ENCODE results near the gene GRM8. TPM values are rescaled to one million over a fixed set of nuclear protein-coding genes. Genes with fewer than 3 reads are reported as not detected.

Gene GRM8
- total and polyA plus RNA-seq, 4 experiments from 2014 or later, result not detected

GRCh38 chr7:126657137-126657536, 595.6 kb downstream of the GRM8 start:
- Histone ChIP-seq H3K9me3 (ENCODE audit: control insufficient read depth in 1 of 2, low read length in 2 of 2) (no peaks in the 10 kb centered on the region), H3K36me3 (ENCODE audit: insufficient read depth, low read length) (no peaks in the 10 kb centered on the region), H3K27ac (ENCODE audit: low read depth, low read length) (no peak overlapping the region), H3K27me3 (ENCODE audit: insufficient read depth, low read length) (no peaks in the 10 kb centered on the region), H3K4me1 (ENCODE audit: insufficient read depth, low read length) (no peaks in the 10 kb centered on the region), H3K4me3 (ENCODE audit: low read length in 2 of 2) (no peak overlapping the region)
- POLR2A ChIA-PET (ENCODE audit: partially characterized antibody), result no interaction called here
- Mint-ChIP-seq H3K4me3 (no peak overlapping the region), H3K4me1 (no peaks in the 10 kb centered on the region), H3K27me3 (peaks cover 0 to 1% of the 10 kb centered on the region in 2 donors), H3K27ac (no peak overlapping the region), H3K36me3 (no peaks in the 10 kb centered on the region), H3K9me3 (peaks cover 0 to 4% (median 0%) of the 10 kb centered on the region in 8 donors)
- CTCF ChIA-PET (ENCODE audit: partially characterized antibody), result interaction anchor here (1.3 kb wide), 1 partner anchor 16 kb away, joined by 3 read pairs; no protein-coding TSS in a partner anchor
- intact Hi-C loops (cut with micrococcal nuclease), result no loop called here
- DNase-seq, result no peak

GRCh38 chr7:126656165-126656564, 596.6 kb downstream of the GRM8 start:
- no peak overlapping the region for H3K4me3 Mint-ChIP-seq
- CTCF ChIA-PET (ENCODE audit: partially characterized antibody), result no interaction called here
- POLR2A ChIA-PET (ENCODE audit: partially characterized antibody), result no interaction called here

GRCh38 chr7:126637538-126637937, 615.2 kb downstream of the GRM8 start:
- Mint-ChIP-seq H3K9me3 (peaks cover 0 to 4% (median 0%) of the 10 kb centered on the region in 8 donors), H3K4me3 (no peak overlapping the region), H3K36me3 (no peaks in the 10 kb centered on the region), H3K27ac (no peak overlapping the region), H3K4me1 (no peaks in the 10 kb centered on the region), H3K27me3 (no peaks in the 10 kb centered on the region)
- intact Hi-C loops (cut with micrococcal nuclease), result no loop called here
- H3K27ac ChIP-seq (ENCODE audit: low read depth, low read length), result no peak overlapping the region
- CTCF ChIA-PET (ENCODE audit: partially characterized antibody), result no interaction called here
- no peaks in the 10 kb centered on the region for H3K36me3 ChIP-seq (ENCODE audit: insufficient read depth, low read length)
- no peaks in the 10 kb centered on the region for H3K27me3 ChIP-seq (ENCODE audit: insufficient read depth, low read length)
- POLR2A ChIA-PET (ENCODE audit: partially characterized antibody), result no interaction called here
- H3K4me3 ChIP-seq (ENCODE audit: low read length in 2 of 2), result no peak overlapping the region
- no peaks in the 10 kb centered on the region for H3K4me1 ChIP-seq (ENCODE audit: insufficient read depth, low read length)
- no peak for DNase-seq
- no peaks in the 10 kb centered on the region for H3K9me3 ChIP-seq (ENCODE audit: control insufficient read depth in 1 of 2, low read length in 2 of 2)

More at GRCh38 chr7:126656165-126656564, 596.6 kb downstream of the GRM8 start:
- no peaks in the 10 kb centered on the region for H3K36me3 ChIP-seq (ENCODE audit: insufficient read depth, low read length)
- no peak for DNase-seq
- no peaks in the 10 kb centered on the region for H3K4me1 Mint-ChIP-seq
- intact Hi-C loops (cut with micrococcal nuclease), result no loop called here
- no peaks in the 10 kb centered on the region for H3K4me1 ChIP-seq (ENCODE audit: insufficient read depth, low read length)
- H3K27me3 Mint-ChIP-seq, result peaks cover 0 to 1% of the 10 kb centered on the region in 2 donors
- peaks cover 0 to 6% (median 0%) of the 10 kb centered on the region in 8 donors for H3K9me3 Mint-ChIP-seq
- no peak overlapping the region for H3K27ac Mint-ChIP-seq
- H3K27me3 ChIP-seq (ENCODE audit: insufficient read depth, low read length), result no peaks in the 10 kb centered on the region
- H3K9me3 ChIP-seq (ENCODE audit: control insufficient read depth in 1 of 2, low read length in 2 of 2), result no peaks in the 10 kb centered on the region
- H3K4me3 ChIP-seq (ENCODE audit: low read length in 2 of 2), result no peak overlapping the region
- no peaks in the 10 kb centered on the region for H3K36me3 Mint-ChIP-seq
- no peak overlapping the region for H3K27ac ChIP-seq (ENCODE audit: low read depth, low read length)

GRCh38 chr7:126635545-126635944, 617.2 kb downstream of the GRM8 start:
- ChIA-PET CTCF (ENCODE audit: partially characterized antibody) (no interaction called here), POLR2A (ENCODE audit: partially characterized antibody) (no interaction called here)
- H3K4me1 Mint-ChIP-seq, result no peaks in the 10 kb centered on the region
- Histone ChIP-seq H3K4me3 (ENCODE audit: low read length in 2 of 2) (no peak overlapping the region), H3K36me3 (ENCODE audit: insufficient read depth, low read length) (no peaks in the 10 kb centered on the region), H3K27ac (ENCODE audit: low read depth, low read length) (no peak overlapping the region), H3K4me1 (ENCODE audit: insufficient read depth, low read length) (no peaks in the 10 kb centered on the region), H3K9me3 (ENCODE audit: control insufficient read depth in 1 of 2, low read length in 2 of 2) (no peaks in the 10 kb centered on the region), H3K27me3 (ENCODE audit: insufficient read depth, low read length) (no peaks in the 10 kb centered on the region)
- H3K27ac Mint-ChIP-seq, result no peak overlapping the region
- intact Hi-C loops (cut with micrococcal nuclease), result no loop called here
- DNase-seq, result no peak
- no peaks in the 10 kb centered on the region for H3K36me3 Mint-ChIP-seq
- H3K9me3 Mint-ChIP-seq, result peaks cover 0 to 9% (median 0%) of the 10 kb centered on the region in 8 donors
- no peaks in the 10 kb centered on the region for H3K27me3 Mint-ChIP-seq
- no peak overlapping the region for H3K4me3 Mint-ChIP-seq

- DNase-seq, result peak in 1 of 5 donors; percentile 11
- intact Hi-C loops (cut with micrococcal nuclease), result no loop called here
- no peaks in the 10 kb centered on the region for H3K4me1 ChIP-seq (ENCODE audit: insufficient read depth, low read length)
- no peak overlapping the region for H3K4me3 Mint-ChIP-seq
- H3K9me3 Mint-ChIP-seq, result peaks cover 0 to 6% (median 0%) of the 10 kb centered on the region in 8 donors
- no peaks in the 10 kb centered on the region for H3K27me3 Mint-ChIP-seq
- no peak overlapping the region for H3K27ac ChIP-seq (ENCODE audit: low read depth, low read length)
- no peak overlapping the region for H3K4me3 ChIP-seq (ENCODE audit: low read length in 2 of 2)
- CTCF ChIA-PET (ENCODE audit: partially characterized antibody), result no interaction called here
- H3K4me1 Mint-ChIP-seq, result no peaks in the 10 kb centered on the region
- no peaks in the 10 kb centered on the region for H3K9me3 ChIP-seq (ENCODE audit: control insufficient read depth in 1 of 2, low read length in 2 of 2)
- POLR2A ChIA-PET (ENCODE audit: partially characterized antibody), result no interaction called here
- H3K36me3 Mint-ChIP-seq, result no peaks in the 10 kb centered on the region
- H3K27ac Mint-ChIP-seq, result no peak overlapping the region
- H3K36me3 ChIP-seq (ENCODE audit: insufficient read depth, low read length), result no peaks in the 10 kb centered on the region
- H3K27me3 ChIP-seq (ENCODE audit: insufficient read depth, low read length), result no peaks in the 10 kb centered on the region
These were observed 644.4 kb downstream of the GRM8 start for GRCh38 chr7:126608339-126608776.

- CTCF ChIA-PET (ENCODE audit: partially characterized antibody), result no interaction called here
- Mint-ChIP-seq H3K27ac (no peak overlapping the region), H3K27me3 (no peaks in the 10 kb centered on the region), H3K4me1 (no peaks in the 10 kb centered on the region), H3K9me3 (peaks cover 0 to 6% (median 0%) of the 10 kb centered on the region in 8 donors), H3K36me3 (no peaks in the 10 kb centered on the region), H3K4me3 (no peak overlapping the region)
- Histone ChIP-seq H3K27ac (ENCODE audit: low read depth, low read length) (no peak overlapping the region), H3K27me3 (ENCODE audit: insufficient read depth, low read length) (no peaks in the 10 kb centered on the region), H3K9me3 (ENCODE audit: control insufficient read depth in 1 of 2, low read length in 2 of 2) (no peaks in the 10 kb centered on the region), H3K4me1 (ENCODE audit: insufficient read depth, low read length) (no peaks in the 10 kb centered on the region), H3K36me3 (ENCODE audit: insufficient read depth, low read length) (no peaks in the 10 kb centered on the region), H3K4me3 (ENCODE audit: low read length in 2 of 2) (no peak overlapping the region)
- no peak for DNase-seq
- POLR2A ChIA-PET (ENCODE audit: partially characterized antibody), result no interaction called here
- intact Hi-C loops (cut with micrococcal nuclease), result no loop called here
These were observed 646.4 kb downstream of the GRM8 start for GRCh38 chr7:126606331-126606730.

GRCh38 chr7:126605553-126605952, 647.2 kb downstream of the GRM8 start:
- H3K4me1 ChIP-seq (ENCODE audit: insufficient read depth, low read length), result no peaks in the 10 kb centered on the region
- no peaks in the 10 kb centered on the region for H3K36me3 ChIP-seq (ENCODE audit: insufficient read depth, low read length)
- H3K9me3 Mint-ChIP-seq, result peaks cover 0 to 6% (median 0%) of the 10 kb centered on the region in 8 donors
- no peaks in the 10 kb centered on the region for H3K4me1 Mint-ChIP-seq
- H3K27me3 ChIP-seq (ENCODE audit: insufficient read depth, low read length), result no peaks in the 10 kb centered on the region
- no peak overlapping the region for H3K27ac Mint-ChIP-seq
- CTCF ChIA-PET (ENCODE audit: partially characterized antibody), result no interaction called here
- no peak for DNase-seq
- POLR2A ChIA-PET (ENCODE audit: partially characterized antibody), result no interaction called here
- H3K27me3 Mint-ChIP-seq, result no peaks in the 10 kb centered on the region
- no peak overlapping the region for H3K27ac ChIP-seq (ENCODE audit: low read depth, low read length)
- no peak overlapping the region for H3K4me3 Mint-ChIP-seq
- H3K9me3 ChIP-seq (ENCODE audit: control insufficient read depth in 1 of 2, low read length in 2 of 2), result no peaks in the 10 kb centered on the region
- no peak overlapping the region for H3K4me3 ChIP-seq (ENCODE audit: low read length in 2 of 2)
- intact Hi-C loops (cut with micrococcal nuclease), result no loop called here
- H3K36me3 Mint-ChIP-seq, result no peaks in the 10 kb centered on the region

GRCh38 chr7:126605056-126605455, 647.7 kb downstream of the GRM8 start:
- Histone ChIP-seq H3K27me3 (ENCODE audit: insufficient read depth, low read length) (no peaks in the 10 kb centered on the region), H3K4me1 (ENCODE audit: insufficient read depth, low read length) (no peaks in the 10 kb centered on the region), H3K9me3 (ENCODE audit: control insufficient read depth in 1 of 2, low read length in 2 of 2) (no peaks in the 10 kb centered on the region), H3K4me3 (ENCODE audit: low read length in 2 of 2) (no peak overlapping the region), H3K27ac (ENCODE audit: low read depth, low read length) (no peak overlapping the region), H3K36me3 (ENCODE audit: insufficient read depth, low read length) (no peaks in the 10 kb centered on the region)
- Mint-ChIP-seq H3K4me1 (no peaks in the 10 kb centered on the region), H3K4me3 (no peak overlapping the region), H3K27me3 (no peaks in the 10 kb centered on the region), H3K9me3 (peaks cover 0 to 2% (median 0%) of the 10 kb centered on the region in 8 donors), H3K36me3 (no peaks in the 10 kb centered on the region), H3K27ac (peak overlapping the region in 1 of 7 donors; percentile 41)
- DNase-seq, result no peak
- POLR2A ChIA-PET (ENCODE audit: partially characterized antibody), result no interaction called here
- CTCF ChIA-PET (ENCODE audit: partially characterized antibody), result no interaction called here
- intact Hi-C loops (cut with micrococcal nuclease), result no loop called here
